Measurements from ENCODE around the gene TESMIN. TPM values are rescaled to one million over a fixed set of nuclear protein-coding genes. Genes with fewer than 3 reads are reported as not detected.

TESMIN gene
- polyA plus RNA-seq, 1 donor (not counting 4 experiments of a cell fraction or from before 2014, with no cell fraction given) = 4.0 TPM

DNA sequence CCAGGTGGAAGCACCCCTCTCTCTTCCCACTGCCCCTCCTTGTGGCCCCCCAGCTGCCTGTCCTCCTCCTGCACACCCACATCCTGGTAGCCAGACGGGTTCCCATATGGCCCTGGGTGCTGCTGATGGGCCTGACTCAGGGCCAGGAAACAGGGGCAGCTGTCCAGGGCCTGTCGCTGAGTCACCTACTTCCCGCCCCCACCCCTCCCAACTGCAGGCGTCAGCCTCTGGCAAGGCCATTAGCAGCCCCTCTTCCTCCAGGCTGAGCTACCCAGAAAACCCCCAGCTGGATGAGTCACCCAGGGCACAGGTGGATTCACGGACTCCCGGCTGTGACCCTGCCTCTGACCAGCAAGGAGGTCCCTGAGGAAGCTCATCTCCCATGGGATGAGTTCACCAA, 73.9 kb downstream of the TESMIN start:
- Histone ChIP-seq H3K4me3 (ENCODE audit: control insufficient read depth in 2 of 3, extremely low read depth in 1 of 3, insufficient read depth in 2 of 3, low read depth in 1 of 3, low read length in 3 of 3) (no peak overlapping the region), H4K20me1 (ENCODE audit: control insufficient read depth, extremely low read depth, insufficient read depth, low read length) (no peaks in the 10 kb centered on the region), H3K4me2 (ENCODE audit: control insufficient read depth, extremely low read depth, insufficient read depth, low read depth, low read length) (no peak overlapping the region), H3K79me2 (ENCODE audit: control insufficient read depth, insufficient read depth, low read length) (no peaks in the 10 kb centered on the region), H3K9me1 (ENCODE audit: control insufficient read depth, extremely low read depth, insufficient read depth, low read length) (no peaks in the 10 kb centered on the region), H3K9ac (ENCODE audit: control insufficient read depth, extremely low read depth, insufficient read depth, low read length) (no peak overlapping the region), H3K9me3 (ENCODE audit: control insufficient read depth, low read depth, low read length) (peaks cover 1% of the 10 kb centered on the region), H3K27ac (ENCODE audit: control insufficient read depth, insufficient read depth, low read length) (no peak overlapping the region), H2AFZ (ENCODE audit: control insufficient read depth, low read length) (no peak overlapping the region), H3K27me3 (ENCODE audit: control insufficient read depth, extremely low read depth, insufficient read depth, low read length) (no peaks in the 10 kb centered on the region), H3K4me1 (ENCODE audit: control insufficient read depth, extremely low read depth, insufficient read depth, low read length) (no peaks in the 10 kb centered on the region), H3K36me3 (ENCODE audit: control insufficient read depth in 2 of 2, extremely low read depth in 1 of 2, insufficient read depth in 2 of 2, low read length in 2 of 2) (no peaks in the 10 kb centered on the region)
- DNase-seq (ENCODE audit: low read depth, low spot score) (no peak), FAIRE-seq (no peak)
- TF ChIP-seq, protein P1, sequence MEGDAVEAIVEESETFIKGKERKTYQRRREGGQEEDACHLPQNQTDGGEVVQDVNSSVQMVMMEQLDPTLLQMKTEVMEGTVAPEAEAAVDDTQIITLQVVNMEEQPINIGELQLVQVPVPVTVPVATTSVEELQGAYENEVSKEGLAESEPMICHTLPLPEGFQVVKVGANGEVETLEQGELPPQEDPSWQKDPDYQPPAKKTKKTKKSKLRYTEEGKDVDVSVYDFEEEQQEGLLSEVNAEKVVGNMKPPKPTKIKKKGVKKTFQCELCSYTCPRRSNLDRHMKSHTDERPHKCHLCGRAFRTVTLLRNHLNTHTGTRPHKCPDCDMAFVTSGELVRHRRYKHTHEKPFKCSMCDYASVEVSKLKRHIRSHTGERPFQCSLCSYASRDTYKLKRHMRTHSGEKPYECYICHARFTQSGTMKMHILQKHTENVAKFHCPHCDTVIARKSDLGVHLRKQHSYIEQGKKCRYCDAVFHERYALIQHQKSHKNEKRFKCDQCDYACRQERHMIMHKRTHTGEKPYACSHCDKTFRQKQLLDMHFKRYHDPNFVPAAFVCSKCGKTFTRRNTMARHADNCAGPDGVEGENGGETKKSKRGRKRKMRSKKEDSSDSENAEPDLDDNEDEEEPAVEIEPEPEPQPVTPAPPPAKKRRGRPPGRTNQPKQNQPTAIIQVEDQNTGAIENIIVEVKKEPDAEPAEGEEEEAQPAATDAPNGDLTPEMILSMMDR (optimal IDR thresholded peaks at IDR 0.05 in 1 of 3, IDR thresholded peaks at IDR 0.05 in 1 of 3, conservative IDR thresholded peaks at IDR 0.05 in 1 of 3; ENCODE audit: extremely low read depth in 1 of 3, insufficient read depth in 2 of 3, low read length in 3 of 3) = no peak
- no peak for TF ChIP-seq EZH2 (IDR thresholded peaks at IDR 0.05; ENCODE audit: low read length)
- dilution Hi-C loops (cut with MboI; ENCODE audit: extremely low pct_ligation_motif_present, low sequenced_read_pairs) = no loop called here

DNA sequence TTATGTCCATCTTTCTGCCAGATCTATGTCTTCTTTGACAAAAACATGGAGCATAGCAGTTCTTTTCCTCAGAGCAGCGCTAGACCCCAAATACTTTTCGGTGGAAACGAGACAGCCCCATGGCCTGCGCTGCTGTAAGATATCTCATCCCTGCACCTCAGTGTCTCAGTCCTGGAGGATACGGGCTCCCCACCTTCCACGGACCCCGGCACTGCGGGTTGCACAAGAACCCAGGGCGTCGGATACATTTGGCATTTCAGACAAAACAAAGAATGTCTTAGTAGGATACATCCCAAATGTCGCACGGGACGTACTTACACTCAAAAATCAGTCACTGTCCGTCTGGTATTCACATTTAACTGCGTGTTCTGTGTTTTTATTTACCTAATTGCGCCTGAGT, 76.9 kb downstream of the TESMIN start:
- dilution Hi-C loops (cut with MboI; ENCODE audit: extremely low pct_ligation_motif_present, low sequenced_read_pairs) = no loop called here
- TF ChIP-seq, protein P1 (optimal IDR thresholded peaks at IDR 0.05 in 1 of 3, IDR thresholded peaks at IDR 0.05 in 1 of 3, conservative IDR thresholded peaks at IDR 0.05 in 1 of 3; ENCODE audit: extremely low read depth in 1 of 3, insufficient read depth in 2 of 3, low read length in 3 of 3) = no peak
- no peak for TF ChIP-seq EZH2 (IDR thresholded peaks at IDR 0.05; ENCODE audit: low read length)

More for the DNA sequence above, 76.9 kb downstream of the TESMIN start:
- no peaks in the 10 kb centered on the region for H3K9me1 ChIP-seq (ENCODE audit: control insufficient read depth, extremely low read depth, insufficient read depth, low read length)
- no peak overlapping the region for H3K9ac ChIP-seq (ENCODE audit: control insufficient read depth, extremely low read depth, insufficient read depth, low read length)
- H3K27ac ChIP-seq (ENCODE audit: control insufficient read depth, insufficient read depth, low read length) = no peak overlapping the region
- no peaks in the 10 kb centered on the region for H3K36me3 ChIP-seq (ENCODE audit: control insufficient read depth in 2 of 2, extremely low read depth in 1 of 2, insufficient read depth in 2 of 2, low read length in 2 of 2)
- H3K79me2 ChIP-seq (ENCODE audit: control insufficient read depth, insufficient read depth, low read length) = no peaks in the 10 kb centered on the region
- no peak overlapping the region for H2AFZ ChIP-seq (ENCODE audit: control insufficient read depth, low read length)
- DNase-seq (ENCODE audit: low read depth, low spot score) (no peak), FAIRE-seq (no peak)
- no peak overlapping the region for H3K4me2 ChIP-seq (ENCODE audit: control insufficient read depth, extremely low read depth, insufficient read depth, low read depth, low read length)
- no peaks in the 10 kb centered on the region for H4K20me1 ChIP-seq (ENCODE audit: control insufficient read depth, extremely low read depth, insufficient read depth, low read length)
- no peak overlapping the region for H3K4me3 ChIP-seq (ENCODE audit: control insufficient read depth in 2 of 3, extremely low read depth in 1 of 3, insufficient read depth in 2 of 3, low read depth in 1 of 3, low read length in 3 of 3)
- H3K4me1 ChIP-seq (ENCODE audit: control insufficient read depth, extremely low read depth, insufficient read depth, low read length) = no peaks in the 10 kb centered on the region
- H3K27me3 ChIP-seq (ENCODE audit: control insufficient read depth, extremely low read depth, insufficient read depth, low read length) = no peaks in the 10 kb centered on the region
- peaks cover 1% of the 10 kb centered on the region for H3K9me3 ChIP-seq (ENCODE audit: control insufficient read depth, low read depth, low read length)
